Dendritic cell treated with granulocyte-macrophage colony-stimulating factor and Interleukin-4, amounts not matched to agents 40 ng/mL and 50 ng/mL, for 4 days (primary cell): ENCODE results near the gene CIC.

ENCODE experiments used
- H3K27ac Mint-ChIP-seq: one replicate; pipeline ENCODE4 v1.8.0; 2022; ENCODE audit warnings: mild to moderate bottlenecking, mixed read lengths
- H3K27me3 Mint-ChIP-seq: one replicate; pipeline ENCODE4 v1.8.0; 2022; ENCODE audit warnings: mild to moderate bottlenecking, mixed read lengths
- H3K36me3 Mint-ChIP-seq: one replicate; pipeline ENCODE4 v1.8.0; 2022; ENCODE audit warnings: low read depth, mixed read lengths
- H3K4me1 Mint-ChIP-seq: one replicate; pipeline ENCODE4 v1.8.0; 2022; ENCODE audit warnings: low read depth, mixed read lengths
- H3K4me3 Mint-ChIP-seq: one replicate; pipeline ENCODE4 v1.8.0; 2022; ENCODE audit warnings: mild to moderate bottlenecking, moderate library complexity, mixed read lengths
- H3K9me3 Mint-ChIP-seq: one replicate; pipeline ENCODE4 v1.8.0; 2022; ENCODE audit warnings: mixed read lengths
- intact Hi-C: fragments of 100-400 bp; cut with micrococcal nuclease; formaldehyde crosslinking; loops from one replicate; pipeline ENCODE4 v1.15.0; 2022

Gene CIC

GRCh38 chr19:42295831-42296525 lies 26.9 kb downstream of the CIC start:
- no peaks in the 10 kb centered on the region for H3K27me3 Mint-ChIP-seq
- no peaks in the 10 kb centered on the region for H3K9me3 Mint-ChIP-seq
- H3K27ac Mint-ChIP-seq = no peak overlapping the region
- no peak overlapping the region for H3K4me3 Mint-ChIP-seq
- H3K4me1 Mint-ChIP-seq = peaks cover 9% of the 10 kb centered on the region
- intact Hi-C loops = loop anchor here (10.0 kb wide), 1 partner anchor 191 kb away; no protein-coding TSS in a partner anchor
- peaks cover 52% of the 10 kb centered on the region for H3K36me3 Mint-ChIP-seq

GRCh38 chr19:42297039-42297438 lies 28.0 kb downstream of the CIC start:
- peaks cover 41% of the 10 kb centered on the region for H3K36me3 Mint-ChIP-seq
- H3K27me3 Mint-ChIP-seq = no peaks in the 10 kb centered on the region
- no peaks in the 10 kb centered on the region for H3K9me3 Mint-ChIP-seq
- no peak overlapping the region for H3K27ac Mint-ChIP-seq
- intact Hi-C loops = loop anchor here (10.0 kb wide), 1 partner anchor 192 kb away; no protein-coding TSS in a partner anchor
- peaks cover 13% of the 10 kb centered on the region for H3K4me1 Mint-ChIP-seq
- H3K4me3 Mint-ChIP-seq = no peak overlapping the region

GRCh38 chr19:42301646-42302203 lies 32.7 kb downstream of the CIC start, which contains the start of gene PRR19:
TSS of gene PRR19 (plus strand) at chr19:42302132. CDS start at chr19:42309585, 7,453 bp downstream.
- Mint-ChIP-seq H3K4me1 (peaks cover 29% of the 10 kb centered on the region), H3K36me3 (peaks cover 4% of the 10 kb centered on the region), H3K27ac (peak within 1 kb of the TSS; percentile 75), H3K4me3 (peak within 1 kb of the TSS; percentile 89), H3K27me3 (peaks cover 8% of the 10 kb centered on the region), H3K9me3 (no peaks in the 10 kb centered on the region)
- intact Hi-C loops = no loop called here

GRCh38 chr19:42303101-42303464 lies 34.0 kb downstream of the CIC start:
- Mint-ChIP-seq H3K4me3 (no peak overlapping the region), H3K27ac (peak overlapping the region; percentile 75), H3K4me1 (peaks cover 35% of the 10 kb centered on the region), H3K9me3 (no peaks in the 10 kb centered on the region), H3K36me3 (no peaks in the 10 kb centered on the region), H3K27me3 (peaks cover 8% of the 10 kb centered on the region)
- intact Hi-C loops = no loop called here

GRCh38 chr19:42303876-42304275 lies 34.8 kb downstream of the CIC start:
- intact Hi-C loops = no loop called here
- H3K4me1 Mint-ChIP-seq = peaks cover 35% of the 10 kb centered on the region
- H3K9me3 Mint-ChIP-seq = no peaks in the 10 kb centered on the region
- peak overlapping the region; percentile 75 for H3K27ac Mint-ChIP-seq
- no peaks in the 10 kb centered on the region for H3K36me3 Mint-ChIP-seq
- H3K4me3 Mint-ChIP-seq = no peak overlapping the region
- H3K27me3 Mint-ChIP-seq = peaks cover 8% of the 10 kb centered on the region

- H3K27ac Mint-ChIP-seq = no peak overlapping the region
- peaks cover 20% of the 10 kb centered on the region for H3K27me3 Mint-ChIP-seq
- no peaks in the 10 kb centered on the region for H3K36me3 Mint-ChIP-seq
- intact Hi-C loops = no loop called here
- peaks cover 25% of the 10 kb centered on the region for H3K4me1 Mint-ChIP-seq
- H3K9me3 Mint-ChIP-seq = no peaks in the 10 kb centered on the region
- H3K4me3 Mint-ChIP-seq = no peak overlapping the region
Measured at GRCh38 chr19:42306646-42307045, 37.6 kb downstream of the CIC start.

GRCh38 chr19:42309686-42310085 lies 40.6 kb downstream of the CIC start:
- intact Hi-C loops = no loop called here
- Mint-ChIP-seq H3K4me3 (no peak overlapping the region), H3K27ac (no peak overlapping the region), H3K9me3 (no peaks in the 10 kb centered on the region), H3K4me1 (peaks cover 20% of the 10 kb centered on the region), H3K27me3 (peaks cover 46% of the 10 kb centered on the region), H3K36me3 (no peaks in the 10 kb centered on the region)

- Mint-ChIP-seq H3K4me3 (no peak overlapping the region), H3K9me3 (no peaks in the 10 kb centered on the region), H3K27me3 (peaks cover 56% of the 10 kb centered on the region), H3K36me3 (no peaks in the 10 kb centered on the region), H3K4me1 (peaks cover 20% of the 10 kb centered on the region), H3K27ac (no peak overlapping the region)
- intact Hi-C loops = no loop called here
Measured at GRCh38 chr19:42311657-42312056, 42.6 kb downstream of the CIC start.

GRCh38 chr19:42312370-42312769 lies 43.3 kb downstream of the CIC start:
- Mint-ChIP-seq H3K4me1 (peaks cover 21% of the 10 kb centered on the region), H3K4me3 (no peak overlapping the region), H3K36me3 (no peaks in the 10 kb centered on the region), H3K27me3 (peaks cover 60% of the 10 kb centered on the region), H3K27ac (no peak overlapping the region), H3K9me3 (no peaks in the 10 kb centered on the region)
- intact Hi-C loops = no loop called here

- peaks cover 21% of the 10 kb centered on the region for H3K4me1 Mint-ChIP-seq
- no peaks in the 10 kb centered on the region for H3K36me3 Mint-ChIP-seq
- H3K9me3 Mint-ChIP-seq = no peaks in the 10 kb centered on the region
- peaks cover 60% of the 10 kb centered on the region for H3K27me3 Mint-ChIP-seq
- intact Hi-C loops = no loop called here
- no peak within 1 kb of the TSS for H3K27ac Mint-ChIP-seq
- peak within 1 kb of the TSS; percentile 39 for H3K4me3 Mint-ChIP-seq
Measured at GRCh38 chr19:42313096-42313839, 44.2 kb downstream of the CIC start, which contains the start of gene TMEM145. TSS of gene TMEM145 (plus strand) at chr19:42313309. CDS start at chr19:42313377, 68 bp downstream.

- Mint-ChIP-seq H3K4me1 (peaks cover 21% of the 10 kb centered on the region), H3K27ac (no peak overlapping the region), H3K4me3 (no peak overlapping the region), H3K36me3 (no peaks in the 10 kb centered on the region), H3K27me3 (peaks cover 60% of the 10 kb centered on the region), H3K9me3 (no peaks in the 10 kb centered on the region)
- intact Hi-C loops = no loop called here
Measured at GRCh38 chr19:42313840-42314755, 45.0 kb downstream of the CIC start.

GRCh38 chr19:42315024-42315423 lies 46.0 kb downstream of the CIC start:
- no peaks in the 10 kb centered on the region for H3K9me3 Mint-ChIP-seq
- H3K36me3 Mint-ChIP-seq = no peaks in the 10 kb centered on the region
- H3K27ac Mint-ChIP-seq = no peak overlapping the region
- H3K4me1 Mint-ChIP-seq = peaks cover 21% of the 10 kb centered on the region
- no peak overlapping the region for H3K4me3 Mint-ChIP-seq
- H3K27me3 Mint-ChIP-seq = peaks cover 62% of the 10 kb centered on the region
- intact Hi-C loops = no loop called here
